C4-2B (cell line): ENCODE data around the gene ATP2B2.

ENCODE experiments used
- H3K27ac ChIP-seq: fragments of 450-650 bp; 2 replicates; pipeline ENCODE4 v1.5.1; 2017
- ZFX ChIP-seq: fragments of 450-650 bp; IDR thresholded peaks from 2 replicates; pipeline ENCODE4 v1.6.1; 2017
- TF ChIP-seq, protein P1 (sequence below): fragments of 450-650 bp; conservative IDR thresholded peaks from 2 replicates; pipeline ENCODE4 v1.5.1; 2017; ENCODE audit warnings: mild to moderate bottlenecking

ATP2B2 gene

DNA sequence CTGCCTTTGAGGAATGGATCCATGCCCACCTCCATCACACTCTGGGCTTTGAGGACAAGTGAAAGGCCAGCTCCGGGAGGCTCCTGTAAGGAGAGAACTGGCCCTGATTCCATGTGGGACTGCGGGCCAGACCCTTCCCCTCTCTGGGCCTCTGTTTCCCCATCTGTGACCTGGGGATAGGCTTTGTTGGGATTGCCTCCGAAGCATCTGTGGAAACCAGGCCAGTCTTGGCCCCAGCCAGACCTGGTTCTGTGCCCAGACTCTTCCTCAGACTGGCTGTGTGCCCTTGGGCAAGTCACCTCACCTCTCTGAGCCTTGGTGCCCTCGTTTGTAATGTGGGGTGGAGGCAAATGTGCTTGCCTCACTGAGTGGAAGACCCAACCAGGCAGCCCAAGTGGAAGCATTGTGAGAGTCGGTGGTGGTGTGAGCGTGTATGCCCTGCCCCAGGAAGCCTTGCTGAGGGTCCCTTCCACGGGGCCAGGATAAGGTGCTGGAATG is 163.4 kb downstream of the ATP2B2 start:
- TF ChIP-seq, protein P1, sequence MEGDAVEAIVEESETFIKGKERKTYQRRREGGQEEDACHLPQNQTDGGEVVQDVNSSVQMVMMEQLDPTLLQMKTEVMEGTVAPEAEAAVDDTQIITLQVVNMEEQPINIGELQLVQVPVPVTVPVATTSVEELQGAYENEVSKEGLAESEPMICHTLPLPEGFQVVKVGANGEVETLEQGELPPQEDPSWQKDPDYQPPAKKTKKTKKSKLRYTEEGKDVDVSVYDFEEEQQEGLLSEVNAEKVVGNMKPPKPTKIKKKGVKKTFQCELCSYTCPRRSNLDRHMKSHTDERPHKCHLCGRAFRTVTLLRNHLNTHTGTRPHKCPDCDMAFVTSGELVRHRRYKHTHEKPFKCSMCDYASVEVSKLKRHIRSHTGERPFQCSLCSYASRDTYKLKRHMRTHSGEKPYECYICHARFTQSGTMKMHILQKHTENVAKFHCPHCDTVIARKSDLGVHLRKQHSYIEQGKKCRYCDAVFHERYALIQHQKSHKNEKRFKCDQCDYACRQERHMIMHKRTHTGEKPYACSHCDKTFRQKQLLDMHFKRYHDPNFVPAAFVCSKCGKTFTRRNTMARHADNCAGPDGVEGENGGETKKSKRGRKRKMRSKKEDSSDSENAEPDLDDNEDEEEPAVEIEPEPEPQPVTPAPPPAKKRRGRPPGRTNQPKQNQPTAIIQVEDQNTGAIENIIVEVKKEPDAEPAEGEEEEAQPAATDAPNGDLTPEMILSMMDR = no peak
- TF ChIP-seq ZFX = no peak
- no peak overlapping the region for H3K27ac ChIP-seq

DNA sequence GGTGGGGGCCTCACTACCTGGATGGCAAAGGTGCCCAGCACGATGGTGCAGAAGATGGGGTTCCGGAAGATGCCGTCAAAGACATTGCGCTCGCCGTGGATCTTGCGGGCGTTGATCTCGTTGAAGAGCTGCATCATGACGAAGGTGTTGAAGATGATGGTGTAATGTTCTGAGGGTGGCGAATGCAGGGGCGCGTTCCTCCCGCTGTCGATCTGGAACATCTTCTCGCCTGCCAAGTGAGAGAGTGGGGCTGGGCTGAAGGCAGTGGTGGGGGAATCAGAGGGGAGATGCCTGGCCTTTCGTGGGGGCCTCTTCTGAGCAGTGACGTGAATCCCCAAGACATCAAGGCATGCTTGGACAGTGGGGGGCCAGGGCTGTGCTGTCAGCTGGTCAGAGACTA is 164.9 kb downstream of the ATP2B2 start:
- TF ChIP-seq, protein P1 = no peak
- no peak for TF ChIP-seq ZFX
- no peak overlapping the region for H3K27ac ChIP-seq

DNA sequence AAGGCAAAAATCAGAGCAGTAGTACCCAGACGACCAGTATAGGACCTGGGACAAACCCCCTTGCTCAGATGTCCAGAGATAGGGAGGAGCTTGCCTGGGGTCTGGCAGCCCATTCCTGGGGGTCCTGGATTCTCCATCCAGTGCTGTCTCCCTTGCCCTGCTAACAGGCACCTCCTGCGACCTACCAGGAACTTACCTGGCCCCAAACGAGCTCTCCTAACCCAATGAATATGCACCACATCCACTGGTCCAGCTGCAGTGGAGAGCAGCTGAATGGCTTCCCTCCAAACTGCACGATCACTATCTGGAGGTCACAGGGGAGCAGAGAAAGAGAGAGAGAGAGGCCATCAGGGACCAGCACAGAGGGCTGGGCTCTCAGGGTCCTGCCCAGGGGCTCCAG is 165.3 kb downstream of the ATP2B2 start:
- TF ChIP-seq, protein P1 = no peak
- no peak for TF ChIP-seq ZFX
- no peak overlapping the region for H3K27ac ChIP-seq

DNA sequence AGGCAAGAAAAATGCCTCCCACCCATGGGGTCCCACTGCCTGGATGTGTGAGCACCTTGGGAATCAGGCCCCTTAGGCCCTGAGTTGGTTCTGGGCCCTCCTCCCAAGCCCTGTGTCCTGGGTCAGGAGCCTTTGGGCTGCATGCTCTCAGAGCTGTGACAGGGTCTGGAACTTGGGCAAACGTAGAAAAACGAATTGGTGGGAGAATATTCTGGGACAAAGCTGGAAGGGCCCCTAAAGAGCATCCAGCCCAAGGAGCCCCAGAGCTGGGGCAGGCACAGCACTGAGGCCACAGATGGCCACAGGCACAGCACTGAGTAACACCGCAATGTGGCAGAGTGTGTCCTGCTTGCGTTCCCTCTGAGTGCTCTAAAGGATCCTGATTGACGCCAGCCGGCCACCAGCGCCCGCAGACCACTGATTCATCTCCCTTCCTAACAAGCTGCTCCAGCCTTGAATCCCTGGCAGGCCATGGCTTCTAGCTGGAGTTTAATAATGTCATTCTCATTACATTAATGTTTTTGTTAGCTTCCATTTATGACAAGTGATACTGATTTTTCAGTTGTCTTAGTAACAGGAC is 165.9 kb downstream of the ATP2B2 start:
- no peak for TF ChIP-seq ZFX
- TF ChIP-seq, protein P1 = no peak
- H3K27ac ChIP-seq = no peak overlapping the region

DNA sequence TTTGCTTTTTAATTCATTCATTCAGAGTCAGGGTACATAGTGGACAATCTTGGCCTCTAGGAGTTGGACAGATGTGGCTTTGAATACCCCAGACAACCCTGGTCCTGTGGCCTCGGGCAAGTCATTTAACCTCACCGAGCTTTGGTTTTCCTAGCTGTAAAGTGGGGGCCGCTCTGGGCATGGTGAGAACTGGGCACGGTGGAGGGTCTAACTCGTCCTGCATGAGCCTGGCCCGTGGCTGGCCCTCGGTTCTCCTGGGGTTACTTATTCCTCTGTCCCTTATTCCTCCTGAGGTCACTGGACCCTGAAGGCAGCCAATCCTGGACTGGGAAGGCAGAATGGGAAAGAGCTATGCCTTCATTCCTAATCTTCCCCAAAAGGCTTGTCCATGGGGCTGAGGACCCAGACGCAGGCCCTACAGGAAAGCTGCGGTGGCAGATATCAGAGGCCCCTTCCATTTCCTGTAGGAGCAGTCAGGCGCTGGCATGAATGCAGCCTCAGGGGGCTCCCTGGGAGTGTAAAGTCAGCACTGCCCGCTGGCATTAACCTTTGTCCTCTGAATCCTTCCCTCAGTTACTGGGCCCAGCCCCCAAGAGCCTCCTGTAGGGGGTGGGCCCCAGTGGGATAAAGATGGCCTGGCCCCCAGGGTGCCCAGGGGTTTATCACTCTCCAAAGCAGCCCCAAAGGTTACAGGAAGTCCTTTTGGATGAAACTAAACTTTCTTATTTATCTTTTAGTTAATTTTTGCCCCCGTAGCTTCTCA is 166.6 kb downstream of the ATP2B2 start:
- TF ChIP-seq, protein P1 = no peak
- TF ChIP-seq ZFX = no peak
- no peak overlapping the region for H3K27ac ChIP-seq

DNA sequence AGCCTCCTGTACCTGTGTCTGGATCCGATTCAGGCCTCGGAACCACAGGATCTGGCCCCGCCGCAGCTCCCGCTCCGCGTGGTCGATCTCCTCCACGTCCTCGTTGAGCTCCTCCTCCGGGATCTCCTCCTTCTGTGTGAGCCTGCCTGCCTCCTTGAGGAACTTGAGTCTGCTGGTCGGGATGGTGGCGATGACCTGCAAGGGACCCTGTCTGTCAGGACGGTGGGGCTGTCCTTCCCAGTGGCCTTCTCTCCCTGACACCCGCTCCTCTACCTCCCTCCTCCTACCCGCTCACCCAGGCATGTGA is 167.3 kb downstream of the ATP2B2 start:
- TF ChIP-seq, protein P1 = no peak
- TF ChIP-seq ZFX = no peak
- no peak overlapping the region for H3K27ac ChIP-seq

DNA sequence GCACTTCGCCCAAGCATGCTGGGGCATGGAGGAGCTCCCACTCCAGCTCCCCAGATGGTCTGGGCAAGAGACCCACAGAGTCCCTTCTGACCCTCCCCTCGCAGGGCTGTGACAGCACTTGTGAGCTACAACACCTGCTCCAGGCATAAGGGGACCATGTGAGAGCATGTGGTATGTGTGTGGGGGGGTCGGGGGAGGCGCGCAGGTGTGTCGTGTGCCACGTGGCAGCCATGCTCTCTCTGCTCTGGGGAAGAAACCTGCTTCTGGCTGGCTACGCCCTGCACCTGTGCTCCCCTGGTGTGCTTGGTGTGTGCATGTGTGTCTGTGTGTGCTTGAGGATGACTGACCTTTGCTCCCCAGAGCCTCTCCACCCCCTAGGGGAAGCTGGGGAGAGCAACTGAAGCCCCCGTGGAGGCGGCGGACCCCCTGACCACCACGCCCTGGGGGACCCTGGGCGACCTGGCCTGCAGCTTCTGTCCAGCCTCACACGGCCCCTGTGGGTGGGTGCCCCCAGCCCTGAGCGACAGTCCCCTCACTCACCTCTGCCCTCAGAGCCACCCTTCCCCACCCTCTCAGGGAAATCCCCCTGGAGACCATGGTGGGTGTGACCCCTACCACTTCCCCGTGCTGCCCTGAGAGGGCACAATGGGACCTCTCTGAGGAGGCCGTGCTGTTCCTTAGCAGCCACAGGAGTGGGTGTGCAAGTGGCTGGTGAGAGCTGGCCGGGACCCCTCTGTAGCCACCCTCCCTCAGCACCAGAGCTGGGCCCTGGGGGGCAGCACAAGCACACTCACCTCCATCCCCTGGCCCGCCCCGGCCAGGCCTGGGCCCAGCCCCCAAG is 167.8 kb downstream of the ATP2B2 start:
- TF ChIP-seq ZFX = no peak
- TF ChIP-seq, protein P1 = no peak

More for the DNA sequence above, 167.8 kb downstream of the ATP2B2 start:
- H3K27ac ChIP-seq = no peak overlapping the region
